GM18505 (cell line): ENCODE data around the gene PCDHGA7.
A peak's percentile ranks its signal among the peaks of the same experiment; 100 is the strongest.
"Not testable (repeated sequence)": the region's sequence is repeated elsewhere in the genome, so short reads cannot be mapped to it uniquely, and the experiment has no call there.

ENCODE experiments used
- ATAC-seq: cut with Tn5 transposase; IDR thresholded peaks from one replicate; pipeline ENCODE4 v1.9.1; 2021; ENCODE audit not compliant: unreplicated experiment
- POLR2A ChIP-seq: IDR thresholded peaks from 4 replicates; pipeline ENCODE4 v1.6.1; 2011; ENCODE audit warnings: borderline replicate concordance; ENCODE audit not compliant: insufficient read depth, insufficient read length; ENCODE audit errors: extremely low read depth

Gene PCDHGA7

GRCh38 chr5:141383345-141383744 is 803 bp downstream of the PCDHGA7 start:
- no peak for TF ChIP-seq POLR2A
- no peak for ATAC-seq

GRCh38 chr5:141384471-141385267 is 2.1 kb downstream of the PCDHGA7 start:
- TF ChIP-seq POLR2A, result no peak
- ATAC-seq, result no peak

DNA sequence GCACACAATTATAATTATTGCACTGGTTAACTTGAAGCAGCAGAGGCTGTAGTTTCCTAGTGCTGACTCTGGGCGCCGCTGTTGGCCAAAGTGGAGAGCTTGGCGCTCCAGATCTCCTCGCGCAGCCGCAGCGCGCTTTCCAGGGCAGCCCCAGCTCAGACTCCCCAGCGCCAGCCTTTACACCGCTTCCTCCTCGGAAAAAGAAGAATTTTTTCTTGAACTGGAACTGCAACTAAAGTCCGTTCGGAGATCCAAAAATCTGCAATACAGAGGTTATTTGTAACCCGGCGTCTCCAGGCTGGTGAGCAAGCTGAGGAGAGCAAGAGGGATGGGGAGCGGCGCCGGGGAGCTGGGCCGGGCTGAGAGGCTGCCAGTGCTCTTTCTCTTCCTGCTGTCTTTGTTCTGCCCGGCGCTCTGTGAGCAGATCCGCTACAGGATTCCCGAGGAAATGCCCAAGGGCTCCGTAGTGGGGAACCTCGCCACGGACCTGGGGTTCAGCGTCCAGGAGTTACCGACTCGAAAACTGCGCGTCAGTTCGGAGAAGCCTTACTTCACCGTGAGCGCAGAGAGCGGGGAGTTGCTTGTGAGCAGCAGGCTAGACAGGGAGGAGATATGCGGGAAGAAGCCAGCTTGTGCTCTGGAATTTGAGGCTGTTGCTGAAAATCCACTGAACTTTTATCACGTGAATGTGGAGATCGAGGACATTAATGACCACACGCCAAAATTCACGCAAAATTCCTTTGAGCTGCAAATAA is 5.2 kb downstream of the PCDHGA7 start, which contains the start of gene PCDHGB4:
PCDHGB4 (plus strand) TSS at position 142 of the 755 bp plus-strand sequence; CDS start at position 329, 187 bp downstream.
- ATAC-seq, result not testable (repeated sequence)

- ATAC-seq, result no peak
- no peak for TF ChIP-seq POLR2A
Observed at GRCh38 chr5:141388661-141389060, 6.1 kb downstream of the PCDHGA7 start.

DNA sequence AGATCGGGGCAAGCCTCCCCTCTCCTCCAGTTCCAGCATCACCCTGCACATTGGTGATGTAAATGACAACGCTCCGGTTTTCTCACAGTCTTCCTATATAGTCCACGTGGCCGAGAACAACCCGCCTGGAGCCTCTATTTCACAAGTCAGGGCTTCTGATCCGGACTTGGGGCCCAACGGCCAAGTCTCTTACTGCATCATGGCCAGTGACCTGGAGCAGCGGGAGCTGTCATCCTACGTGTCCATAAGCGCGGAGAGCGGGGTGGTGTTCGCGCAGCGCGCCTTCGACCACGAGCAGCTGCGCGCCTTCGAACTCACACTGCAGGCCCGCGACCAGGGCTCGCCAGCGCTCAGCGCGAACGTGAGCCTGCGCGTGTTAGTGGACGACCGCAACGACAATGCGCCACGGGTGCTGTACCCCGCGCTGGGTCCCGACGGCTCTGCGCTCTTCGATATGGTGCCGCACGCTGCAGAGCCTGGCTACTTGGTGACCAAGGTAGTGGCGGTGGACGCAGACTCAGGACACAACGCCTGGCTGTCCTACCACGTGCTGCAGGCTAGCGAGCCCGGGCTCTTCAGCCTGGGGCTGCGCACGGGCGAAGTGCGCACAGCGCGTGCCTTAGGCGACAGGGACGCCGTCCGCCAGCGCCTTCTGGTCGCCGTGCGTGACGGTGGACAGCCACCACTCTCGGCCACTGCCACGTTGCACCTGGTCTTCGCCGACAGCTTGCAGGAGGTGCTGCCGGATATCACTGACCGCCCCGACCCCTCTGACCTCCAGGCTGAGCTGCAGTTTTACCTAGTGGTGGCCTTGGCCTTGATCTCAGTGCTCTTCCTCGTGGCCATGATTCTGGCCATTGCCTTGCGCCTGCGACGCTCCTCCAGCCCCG is 6.9 kb downstream of the PCDHGA7 start:
- no peak for TF ChIP-seq POLR2A
- no peak for ATAC-seq

GRCh38 chr5:141392429-141393198 is 10.1 kb downstream of the PCDHGA7 start, which contains the start of gene PCDHGA8:
Gene PCDHGA8 (plus strand): TSS chr5:141392633. CDS start chr5:141392814, 181 bp downstream.
- no peak for ATAC-seq
- TF ChIP-seq POLR2A, result no peak

- no peak for ATAC-seq
- no peak for TF ChIP-seq POLR2A
Observed at GRCh38 chr5:141393267-141393666, 10.7 kb downstream of the PCDHGA7 start.

DNA sequence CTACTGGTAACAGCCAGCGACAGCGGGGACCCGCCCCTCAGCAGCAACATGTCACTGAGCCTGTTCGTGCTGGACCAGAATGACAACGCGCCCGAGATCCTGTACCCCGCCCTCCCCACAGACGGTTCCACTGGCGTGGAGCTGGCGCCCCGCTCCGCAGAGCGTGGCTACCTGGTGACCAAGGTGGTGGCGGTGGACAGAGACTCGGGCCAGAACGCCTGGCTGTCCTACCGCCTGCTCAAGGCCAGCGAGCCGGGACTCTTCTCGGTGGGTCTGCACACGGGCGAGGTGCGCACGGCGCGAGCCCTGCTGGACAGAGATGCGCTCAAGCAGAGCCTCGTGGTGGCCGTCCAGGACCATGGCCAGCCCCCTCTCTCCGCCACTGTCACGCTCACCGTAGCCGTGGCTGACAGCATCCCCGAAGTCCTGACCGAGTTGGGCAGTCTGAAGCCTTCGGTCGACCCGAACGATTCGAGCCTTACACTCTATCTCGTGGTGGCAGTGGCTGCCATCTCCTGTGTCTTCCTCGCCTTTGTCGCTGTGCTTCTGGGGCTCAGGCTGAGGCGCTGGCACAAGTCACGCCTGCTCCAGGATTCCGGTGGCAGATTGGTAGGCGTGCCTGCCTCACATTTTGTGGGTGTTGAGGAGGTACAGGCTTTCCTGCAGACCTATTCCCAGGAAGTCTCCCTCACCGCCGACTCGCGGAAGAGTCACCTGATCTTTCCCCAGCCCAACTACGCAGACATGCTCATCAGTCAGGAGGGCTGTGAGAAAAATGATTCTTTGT is 12.1 kb downstream of the PCDHGA7 start:
- ATAC-seq, result not testable (repeated sequence)

DNA sequence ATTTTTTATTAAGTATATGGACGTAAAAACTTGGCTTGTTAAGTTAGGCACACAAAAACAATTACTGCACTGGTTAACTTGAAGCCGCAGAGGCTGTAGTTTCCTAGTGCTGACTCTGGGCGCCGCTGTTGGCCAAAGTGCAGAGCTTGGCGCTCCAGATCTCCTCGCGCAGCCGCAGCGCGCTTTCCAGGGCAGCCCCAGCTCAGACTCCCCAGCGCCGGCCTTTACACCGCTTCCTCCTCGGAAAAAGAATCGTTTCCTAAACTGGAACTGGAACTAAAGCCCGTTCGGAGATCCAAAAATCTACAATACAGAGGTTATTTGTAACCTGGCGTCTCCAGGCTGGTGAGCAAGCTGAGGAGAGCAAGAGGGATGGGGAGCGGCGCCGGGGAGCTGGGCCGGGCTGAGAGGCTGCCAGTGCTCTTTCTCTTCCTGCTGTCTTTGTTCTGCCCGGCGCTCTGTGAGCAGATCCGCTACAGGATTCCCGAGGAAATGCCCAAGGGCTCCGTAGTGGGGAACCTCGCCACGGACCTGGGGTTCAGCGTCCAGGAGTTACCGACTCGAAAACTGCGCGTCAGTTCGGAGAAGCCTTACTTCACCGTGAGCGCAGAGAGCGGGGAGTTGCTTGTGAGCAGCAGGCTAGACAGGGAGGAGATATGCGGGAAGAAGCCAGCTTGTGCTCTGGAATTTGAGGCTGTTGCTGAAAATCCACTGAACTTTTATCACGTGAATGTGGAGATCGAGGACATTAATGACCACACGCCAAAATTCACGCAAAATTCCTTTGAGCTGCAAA is 15.4 kb downstream of the PCDHGA7 start, which contains the start of gene PCDHGB5:
PCDHGB5 (plus strand) TSS at position 192 of the 796 bp plus-strand sequence; CDS start at position 373, 181 bp downstream.
- ATAC-seq, result peak; percentile 85

DNA sequence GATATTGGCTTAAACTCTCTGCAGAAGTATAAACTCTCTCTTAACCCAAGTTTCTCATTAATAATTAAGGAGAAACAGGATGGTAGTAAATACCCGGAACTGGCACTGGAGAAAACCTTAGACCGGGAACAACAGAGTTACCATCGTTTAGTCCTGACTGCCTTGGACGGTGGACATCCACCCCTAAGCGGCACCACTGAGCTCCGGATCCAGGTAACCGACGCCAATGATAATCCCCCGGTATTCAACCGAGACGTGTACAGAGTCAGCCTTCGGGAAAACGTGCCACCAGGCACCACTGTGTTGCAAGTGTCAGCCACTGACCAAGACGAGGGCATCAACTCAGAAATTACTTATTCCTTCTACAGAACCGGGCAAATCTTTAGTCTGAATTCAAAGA is 16.1 kb downstream of the PCDHGA7 start:
- no peak for ATAC-seq
- no peak for TF ChIP-seq POLR2A

DNA sequence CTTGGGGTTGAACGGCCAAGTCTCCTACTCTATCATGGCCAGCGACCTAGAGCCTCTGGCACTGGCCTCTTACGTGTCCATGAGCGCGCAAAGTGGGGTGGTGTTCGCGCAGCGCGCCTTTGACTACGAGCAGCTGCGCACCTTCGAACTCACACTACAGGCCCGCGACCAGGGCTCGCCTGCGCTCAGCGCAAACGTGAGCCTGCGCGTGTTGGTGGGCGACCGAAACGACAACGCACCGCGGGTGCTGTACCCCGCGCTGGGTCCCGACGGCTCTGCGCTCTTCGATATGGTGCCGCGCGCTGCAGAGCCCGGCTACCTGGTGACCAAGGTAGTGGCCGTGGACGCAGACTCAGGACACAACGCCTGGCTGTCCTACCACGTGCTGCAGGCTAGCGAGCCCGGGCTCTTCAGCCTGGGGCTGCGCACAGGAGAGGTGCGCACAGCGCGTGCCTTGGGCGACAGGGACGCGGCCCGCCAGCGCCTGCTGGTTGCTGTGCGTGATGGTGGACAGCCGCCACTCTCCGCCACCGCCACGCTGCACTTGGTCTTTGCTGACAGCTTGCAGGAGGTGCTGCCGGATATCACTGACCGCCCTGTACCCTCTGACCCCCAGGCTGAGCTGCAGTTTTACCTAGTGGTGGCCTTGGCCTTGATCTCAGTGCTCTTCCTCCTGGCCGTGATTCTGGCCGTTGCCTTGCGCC is 17.2 kb downstream of the PCDHGA7 start:
- TF ChIP-seq POLR2A, result no peak
- no peak for ATAC-seq
